Erythroblast (primary cell): ENCODE measurements around the gene SERHL2.
"Not testable (repeated sequence)": the region's sequence is repeated elsewhere in the genome, so short reads cannot be mapped to it uniquely, and the experiment has no call there.

Experiments used
- DNase-seq, 2 experiments: peaks; one replicate each; lab custom pipeline; 2025; lab: John Stamatoyannopoulos, UW
- GATA1 ChIP-seq: IDR thresholded peaks from 2 replicates; pipeline ENCODE4 v1.6.1; 2011; ENCODE audit warnings: low read depth, mild to moderate bottlenecking, control low read depth, low read length, moderate library complexity
- POLR2A ChIP-seq: IDR thresholded peaks from 2 replicates; pipeline ENCODE4 v1.6.1; 2011; ENCODE audit warnings: mild to moderate bottlenecking, low read length

SERHL2 gene

GRCh38 chr22:42553475-42554361 lies at the start of gene SERHL2:
TSS of gene SERHL2 (plus strand) at chr22:42553956. CDS start at chr22:42554021, 65 bp downstream.
- no peak for TF ChIP-seq GATA1
- TF ChIP-seq POLR2A, result no peak

GRCh38 chr22:42508327-42508974 lies 45.3 kb upstream of the SERHL2 start:
- DNase-seq, result not testable (repeated sequence)
- TF ChIP-seq POLR2A, result peak; percentile 34

More at GRCh38 chr22:42553475-42554361, at the start of gene SERHL2:
- peak; percentile 94 to 96 for DNase-seq

- TF ChIP-seq POLR2A, result peak; percentile 35
- DNase-seq, result not testable (repeated sequence)
Measured at GRCh38 chr22:42508975-42509364, 44.8 kb upstream of the SERHL2 start.

GRCh38 chr22:42509548-42509947 lies 44.2 kb upstream of the SERHL2 start:
- DNase-seq, result no peak
- TF ChIP-seq POLR2A, result no peak
- TF ChIP-seq GATA1, result no peak

GRCh38 chr22:42511401-42511891 lies 42.3 kb upstream of the SERHL2 start:
- DNase-seq, result no peak
- TF ChIP-seq GATA1 (no peak), POLR2A (no peak)

- peak in 1 of 2 experiments; percentile 21 for DNase-seq
Measured at GRCh38 chr22:42512273-42512990, 41.3 kb upstream of the SERHL2 start.

- not testable (repeated sequence) for DNase-seq
Measured at GRCh38 chr22:42514331-42514730, 39.4 kb upstream of the SERHL2 start.

- DNase-seq, result not testable (repeated sequence)
Measured at GRCh38 chr22:42515304-42515703, 38.5 kb upstream of the SERHL2 start.

- TF ChIP-seq POLR2A (no peak), GATA1 (no peak)
- DNase-seq, result no peak
Measured at GRCh38 chr22:42515896-42516295, 37.9 kb upstream of the SERHL2 start.

- not testable (repeated sequence) for DNase-seq
Measured at GRCh38 chr22:42517103-42517502, 36.7 kb upstream of the SERHL2 start.

- not testable (repeated sequence) for DNase-seq
Measured at GRCh38 chr22:42518638-42519524, 34.9 kb upstream of the SERHL2 start.

GRCh38 chr22:42519525-42520401 lies 34.0 kb upstream of the SERHL2 start, which contains the start of gene RRP7A:
TSS of gene RRP7A (minus strand) at chr22:42519796. CDS start at chr22:42519786, 10 bp downstream.
- peak; percentile 87 to 91 for DNase-seq
- TF ChIP-seq GATA1 (no peak), POLR2A (peak; percentile 62)

GRCh38 chr22:42521228-42521546 lies 32.6 kb upstream of the SERHL2 start:
- no peak for TF ChIP-seq POLR2A
- TF ChIP-seq GATA1, result no peak
- no peak for DNase-seq
